PC-3 (cell line): ENCODE measurements around the gene RTP3.

ENCODE experiments used
- EZH2phosphoT487 ChIP-seq: fragments of 300-600 bp; sonication (generic); IDR thresholded peaks from 2 replicates; pipeline ENCODE4 v1.6.1; 2018; ENCODE audit warnings: mild to moderate bottlenecking, antibody characterized with exemption, low read length, borderline replicate concordance
- TF ChIP-seq, protein P1 (sequence below): fragments of 300-600 bp; sonication (generic); conservative IDR thresholded peaks from 2 replicates; pipeline ENCODE4 v1.5.1; 2017; ENCODE audit warnings: antibody characterized with exemption, low read depth, mild to moderate bottlenecking, low read length

DNA sequence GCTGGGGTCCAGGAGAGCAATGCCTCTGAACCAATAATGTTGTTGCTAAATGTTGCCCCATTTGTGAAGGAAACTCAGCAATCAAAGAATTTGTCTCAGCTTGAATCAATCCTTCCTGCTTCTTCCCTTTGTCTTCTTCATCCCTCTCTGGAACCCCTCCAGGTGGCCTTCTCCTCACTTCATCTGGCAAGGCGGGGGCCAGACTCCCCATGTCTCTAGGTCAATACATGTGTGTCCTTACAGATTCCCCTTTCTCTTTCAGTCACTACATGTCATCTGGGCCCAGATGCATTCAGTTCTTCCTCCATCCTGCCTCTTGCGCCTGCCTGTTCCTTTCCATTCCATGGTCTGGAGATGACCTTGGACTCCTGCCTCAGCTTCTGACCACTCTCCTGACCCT is 25.0 kb upstream of the RTP3 start:
- TF ChIP-seq, protein P1, sequence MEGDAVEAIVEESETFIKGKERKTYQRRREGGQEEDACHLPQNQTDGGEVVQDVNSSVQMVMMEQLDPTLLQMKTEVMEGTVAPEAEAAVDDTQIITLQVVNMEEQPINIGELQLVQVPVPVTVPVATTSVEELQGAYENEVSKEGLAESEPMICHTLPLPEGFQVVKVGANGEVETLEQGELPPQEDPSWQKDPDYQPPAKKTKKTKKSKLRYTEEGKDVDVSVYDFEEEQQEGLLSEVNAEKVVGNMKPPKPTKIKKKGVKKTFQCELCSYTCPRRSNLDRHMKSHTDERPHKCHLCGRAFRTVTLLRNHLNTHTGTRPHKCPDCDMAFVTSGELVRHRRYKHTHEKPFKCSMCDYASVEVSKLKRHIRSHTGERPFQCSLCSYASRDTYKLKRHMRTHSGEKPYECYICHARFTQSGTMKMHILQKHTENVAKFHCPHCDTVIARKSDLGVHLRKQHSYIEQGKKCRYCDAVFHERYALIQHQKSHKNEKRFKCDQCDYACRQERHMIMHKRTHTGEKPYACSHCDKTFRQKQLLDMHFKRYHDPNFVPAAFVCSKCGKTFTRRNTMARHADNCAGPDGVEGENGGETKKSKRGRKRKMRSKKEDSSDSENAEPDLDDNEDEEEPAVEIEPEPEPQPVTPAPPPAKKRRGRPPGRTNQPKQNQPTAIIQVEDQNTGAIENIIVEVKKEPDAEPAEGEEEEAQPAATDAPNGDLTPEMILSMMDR: no peak
- no peak for TF ChIP-seq EZH2phosphoT487
